GM12874 (cell line): ENCODE results near the gene RNLS.

Experiments used
- CTCF ChIP-seq: IDR thresholded peaks from 2 replicates; pipeline ENCODE4 v1.5.1; 2011; ENCODE audit warnings: low read depth, mild to moderate bottlenecking, control low read depth, low read length, moderate library complexity; ENCODE audit not compliant: insufficient read depth

RNLS gene

GRCh38 chr10:88313878-88314277 lies 269.2 kb downstream of the RNLS start:
- no peak for TF ChIP-seq CTCF

GRCh38 chr10:88312855-88313254 lies 270.3 kb downstream of the RNLS start:
- no peak for TF ChIP-seq CTCF

- no peak for TF ChIP-seq CTCF
Observed at GRCh38 chr10:88311264-88311663, 271.9 kb downstream of the RNLS start.

GRCh38 chr10:88309365-88309764 lies 273.8 kb downstream of the RNLS start:
- TF ChIP-seq CTCF, result no peak

- TF ChIP-seq CTCF, result no peak
Observed at GRCh38 chr10:88299787-88300186, 283.3 kb downstream of the RNLS start.

GRCh38 chr10:88297103-88297502 lies 286.0 kb downstream of the RNLS start:
- TF ChIP-seq CTCF, result no peak

- no peak for TF ChIP-seq CTCF
Observed at GRCh38 chr10:88293651-88294230, 289.4 kb downstream of the RNLS start.
